Activated CD8-positive, alpha-beta T cell treated with anti-CD3 and anti-CD28 coated beads for 36 hours (primary cell): ENCODE measurements around the gene GALK2. TPM values are rescaled to one million over a fixed set of nuclear protein-coding genes. Genes with fewer than 3 reads are reported as not detected.

Experiments
- ATAC-seq: fragments of 200-7000 bp; cut with Tn5 transposase; one replicate; pipeline ENCODE4 v1.10.0; 2021; ENCODE audit warnings: mild to moderate bottlenecking, moderate library complexity
- CTCF ChIA-PET: fragments of 350-600 bp; sonication (Branson Sonifier 250); formaldehyde crosslinking; loops from one replicate; lab custom pipeline; 2021; ENCODE audit warnings: antibody characterized with exemption; lab: Charles Lee
- POLR2A ChIA-PET: fragments of 350-600 bp; sonication (Branson Sonifier 250); formaldehyde crosslinking; loops from one replicate; lab custom pipeline; 2021; ENCODE audit warnings: antibody characterized with exemption; lab: Charles Lee
- DNase-seq: peaks from one replicate; pipeline ENCODE4 v3.0.0-alpha.2; 2020
- H3K27ac Mint-ChIP-seq: one replicate; pipeline ENCODE4 v1.8.0; 2021; ENCODE audit warnings: mild to moderate bottlenecking, mixed read lengths
- H3K27me3 Mint-ChIP-seq: one replicate; pipeline ENCODE4 v1.8.0; 2021; ENCODE audit warnings: mixed read lengths
- H3K36me3 Mint-ChIP-seq: one replicate; pipeline ENCODE4 v1.8.0; 2021; ENCODE audit warnings: low read depth, mixed read lengths
- H3K4me1 Mint-ChIP-seq: one replicate; pipeline ENCODE4 v1.8.0; 2021; ENCODE audit warnings: low read depth, mixed read lengths
- H3K4me3 Mint-ChIP-seq: one replicate; pipeline ENCODE4 v1.8.0; 2021; ENCODE audit warnings: mild to moderate bottlenecking, moderate library complexity, mixed read lengths
- H3K9me3 Mint-ChIP-seq: one replicate; pipeline ENCODE4 v1.8.0; 2021; ENCODE audit warnings: mixed read lengths
- intact Hi-C: fragments of 100-400 bp; cut with micrococcal nuclease; formaldehyde crosslinking; loops from one replicate; pipeline ENCODE4 v1.10.0; 2022
- total RNA-seq, 2 experiments: library from RNA; stranded (reverse); gene quantifications; one replicate each; pipeline ENCODE4 v1.2.3, GENCODE V29; 2021
- TF ChIP-seq, protein P1 (sequence below): fragments of 200-600 bp; IDR thresholded peaks from one replicate; pipeline ENCODE4 v1.8.0; 2022; ENCODE audit warnings: antibody characterized with exemption, mild to moderate bottlenecking

Gene GALK2
- total RNA-seq, 2 experiments from 2014 or later = 26.8 to 27.5 TPM

DNA sequence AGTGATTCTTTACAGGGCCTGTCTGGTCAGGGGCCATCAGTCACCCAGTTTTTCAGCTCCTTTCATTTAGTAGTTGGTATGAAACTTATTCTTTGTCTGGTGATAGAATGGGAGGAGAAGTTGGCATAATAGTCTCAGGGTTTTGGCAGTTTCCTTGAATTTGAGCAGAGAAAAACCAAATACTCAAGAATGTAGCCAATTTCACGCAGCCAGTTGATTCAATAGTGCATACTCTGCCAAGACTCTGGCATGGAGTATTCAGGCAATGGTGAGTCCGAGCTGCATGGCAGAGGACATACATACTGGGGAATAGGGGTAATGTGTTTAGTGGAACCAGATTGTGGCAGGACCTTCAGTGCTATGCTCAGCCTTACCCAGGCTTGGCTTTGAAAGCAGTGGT lies 118.3 kb downstream of the GALK2 start:
- ATAC-seq (peak; percentile 22), DNase-seq (no peak)
- Mint-ChIP-seq H3K27me3 (no peaks in the 10 kb centered on the region), H3K4me3 (no peak overlapping the region), H3K4me1 (peaks cover 35% of the 10 kb centered on the region), H3K27ac (peak overlapping the region; percentile 33), H3K36me3 (peaks cover 71% of the 10 kb centered on the region), H3K9me3 (no peaks in the 10 kb centered on the region)
- intact Hi-C loops = no loop called here
- ChIA-PET POLR2A (no interaction called here), CTCF (interaction anchor here (0.6 kb wide), 1 partner anchor 53 kb away, joined by 3 read pairs; no protein-coding TSS in a partner anchor)
- TF ChIP-seq, protein P1, sequence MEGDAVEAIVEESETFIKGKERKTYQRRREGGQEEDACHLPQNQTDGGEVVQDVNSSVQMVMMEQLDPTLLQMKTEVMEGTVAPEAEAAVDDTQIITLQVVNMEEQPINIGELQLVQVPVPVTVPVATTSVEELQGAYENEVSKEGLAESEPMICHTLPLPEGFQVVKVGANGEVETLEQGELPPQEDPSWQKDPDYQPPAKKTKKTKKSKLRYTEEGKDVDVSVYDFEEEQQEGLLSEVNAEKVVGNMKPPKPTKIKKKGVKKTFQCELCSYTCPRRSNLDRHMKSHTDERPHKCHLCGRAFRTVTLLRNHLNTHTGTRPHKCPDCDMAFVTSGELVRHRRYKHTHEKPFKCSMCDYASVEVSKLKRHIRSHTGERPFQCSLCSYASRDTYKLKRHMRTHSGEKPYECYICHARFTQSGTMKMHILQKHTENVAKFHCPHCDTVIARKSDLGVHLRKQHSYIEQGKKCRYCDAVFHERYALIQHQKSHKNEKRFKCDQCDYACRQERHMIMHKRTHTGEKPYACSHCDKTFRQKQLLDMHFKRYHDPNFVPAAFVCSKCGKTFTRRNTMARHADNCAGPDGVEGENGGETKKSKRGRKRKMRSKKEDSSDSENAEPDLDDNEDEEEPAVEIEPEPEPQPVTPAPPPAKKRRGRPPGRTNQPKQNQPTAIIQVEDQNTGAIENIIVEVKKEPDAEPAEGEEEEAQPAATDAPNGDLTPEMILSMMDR = no peak

- ATAC-seq = no peak
- H3K4me1 Mint-ChIP-seq = peaks cover 35% of the 10 kb centered on the region
- TF ChIP-seq, protein P1 = no peak
- H3K4me3 Mint-ChIP-seq = no peak overlapping the region
- POLR2A ChIA-PET = no interaction called here
- intact Hi-C loops = no loop called here
- CTCF ChIA-PET = no interaction called here
- H3K9me3 Mint-ChIP-seq = no peaks in the 10 kb centered on the region
- H3K27me3 Mint-ChIP-seq = no peaks in the 10 kb centered on the region
- H3K27ac Mint-ChIP-seq = no peak overlapping the region
- peaks cover 65% of the 10 kb centered on the region for H3K36me3 Mint-ChIP-seq
- DNase-seq = no peak
Measured at GRCh38 chr15:49290191-49290590, 120.1 kb downstream of the GALK2 start.

GRCh38 chr15:49293941-49294340 lies 123.9 kb downstream of the GALK2 start:
- H3K9me3 Mint-ChIP-seq = no peaks in the 10 kb centered on the region
- peaks cover 6% of the 10 kb centered on the region for H3K4me1 Mint-ChIP-seq
- no peak overlapping the region for H3K4me3 Mint-ChIP-seq
- H3K27me3 Mint-ChIP-seq = no peaks in the 10 kb centered on the region
- no peak for ATAC-seq
- peaks cover 62% of the 10 kb centered on the region for H3K36me3 Mint-ChIP-seq
- CTCF ChIA-PET = interaction anchor here (1.4 kb wide), 1 partner anchor 18 kb away, joined by 4 read pairs; no protein-coding TSS in a partner anchor
- TF ChIP-seq, protein P1 = no peak
- intact Hi-C loops = no loop called here
- no peak for DNase-seq
- POLR2A ChIA-PET = no interaction called here
- H3K27ac Mint-ChIP-seq = no peak overlapping the region

- no peak for ATAC-seq
- Mint-ChIP-seq H3K9me3 (no peaks in the 10 kb centered on the region), H3K4me3 (no peak overlapping the region), H3K4me1 (peaks cover 11% of the 10 kb centered on the region), H3K27me3 (no peaks in the 10 kb centered on the region), H3K27ac (no peak overlapping the region), H3K36me3 (peaks cover 69% of the 10 kb centered on the region)
- ChIA-PET CTCF (no interaction called here), POLR2A (no interaction called here)
- intact Hi-C loops = no loop called here
- TF ChIP-seq, protein P1 = no peak
- no peak for DNase-seq
Measured at GRCh38 chr15:49296258-49296657, 126.2 kb downstream of the GALK2 start.

GRCh38 chr15:49297584-49297983 lies 127.5 kb downstream of the GALK2 start:
- intact Hi-C loops = no loop called here
- H3K27me3 Mint-ChIP-seq = no peaks in the 10 kb centered on the region

More at GRCh38 chr15:49297584-49297983, 127.5 kb downstream of the GALK2 start:
- no peaks in the 10 kb centered on the region for H3K9me3 Mint-ChIP-seq
- H3K27ac Mint-ChIP-seq = no peak overlapping the region
- TF ChIP-seq, protein P1 = no peak
- ChIA-PET CTCF (no interaction called here), POLR2A (no interaction called here)
- H3K36me3 Mint-ChIP-seq = peaks cover 64% of the 10 kb centered on the region
- no peak for DNase-seq
- peaks cover 11% of the 10 kb centered on the region for H3K4me1 Mint-ChIP-seq
- no peak overlapping the region for H3K4me3 Mint-ChIP-seq
- ATAC-seq = no peak
